Measurements from ENCODE around the gene SMTN.

DNA sequence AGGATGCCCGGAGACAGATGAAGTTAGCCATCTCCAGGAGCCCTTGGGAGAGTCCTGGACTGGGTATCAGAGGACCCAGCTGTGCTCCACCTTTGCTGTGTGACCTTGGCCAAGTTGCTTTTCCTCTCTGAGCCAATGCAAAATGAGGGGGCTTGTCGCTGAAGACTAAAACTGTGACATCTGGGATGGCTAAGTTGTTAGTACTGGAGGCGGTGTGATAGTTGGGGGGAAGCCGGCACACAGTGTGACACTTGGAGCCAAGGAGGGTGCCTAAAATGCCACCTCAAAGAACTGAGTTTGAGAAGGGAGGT is 42.1 kb downstream of the SMTN start:
- TF ChIP-seq, protein P1, sequence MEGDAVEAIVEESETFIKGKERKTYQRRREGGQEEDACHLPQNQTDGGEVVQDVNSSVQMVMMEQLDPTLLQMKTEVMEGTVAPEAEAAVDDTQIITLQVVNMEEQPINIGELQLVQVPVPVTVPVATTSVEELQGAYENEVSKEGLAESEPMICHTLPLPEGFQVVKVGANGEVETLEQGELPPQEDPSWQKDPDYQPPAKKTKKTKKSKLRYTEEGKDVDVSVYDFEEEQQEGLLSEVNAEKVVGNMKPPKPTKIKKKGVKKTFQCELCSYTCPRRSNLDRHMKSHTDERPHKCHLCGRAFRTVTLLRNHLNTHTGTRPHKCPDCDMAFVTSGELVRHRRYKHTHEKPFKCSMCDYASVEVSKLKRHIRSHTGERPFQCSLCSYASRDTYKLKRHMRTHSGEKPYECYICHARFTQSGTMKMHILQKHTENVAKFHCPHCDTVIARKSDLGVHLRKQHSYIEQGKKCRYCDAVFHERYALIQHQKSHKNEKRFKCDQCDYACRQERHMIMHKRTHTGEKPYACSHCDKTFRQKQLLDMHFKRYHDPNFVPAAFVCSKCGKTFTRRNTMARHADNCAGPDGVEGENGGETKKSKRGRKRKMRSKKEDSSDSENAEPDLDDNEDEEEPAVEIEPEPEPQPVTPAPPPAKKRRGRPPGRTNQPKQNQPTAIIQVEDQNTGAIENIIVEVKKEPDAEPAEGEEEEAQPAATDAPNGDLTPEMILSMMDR (IDR thresholded peaks at IDR 0.05; ENCODE audit: low read length): no peak
- TF ChIP-seq EZH2 (optimal IDR thresholded peaks at IDR 0.05; ENCODE audit: low read depth, low read length) (no peak), EZH2phosphoT487 (IDR thresholded peaks at IDR 0.05; ENCODE audit: low read length) (no peak)

Data from MM.1S (cell line).